GM03348 (cell line): ENCODE results near the gene ARHGEF5.
"Not testable (repeated sequence)": the region's sequence is repeated elsewhere in the genome, so short reads cannot be mapped to it uniquely, and the experiment has no call there.

Source experiments
- DNase-seq: peaks from one replicate; pipeline ENCODE4 v3.0.0; 2012; ENCODE audit warnings: low spot score

ARHGEF5 gene

DNA sequence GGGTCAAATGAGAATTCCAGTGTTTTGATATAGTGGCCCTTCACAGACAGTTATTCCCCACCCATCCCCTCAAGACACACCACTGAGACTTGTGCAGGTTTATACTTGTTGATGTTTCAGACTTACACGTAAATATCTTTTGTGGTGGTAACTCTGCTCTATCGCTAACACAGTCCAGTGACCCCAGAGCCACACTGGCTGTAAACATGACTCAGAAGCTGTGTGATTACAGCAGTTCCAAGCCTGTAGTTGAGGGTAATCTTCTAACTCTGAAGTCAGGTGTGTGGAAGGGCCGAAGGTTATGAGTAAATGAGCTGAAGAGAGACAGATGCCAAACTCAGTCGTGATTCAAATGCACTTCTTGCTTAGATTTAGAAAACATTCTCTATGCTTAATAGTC lies 28.9 kb downstream of the ARHGEF5 start:
- no peak for DNase-seq

DNA sequence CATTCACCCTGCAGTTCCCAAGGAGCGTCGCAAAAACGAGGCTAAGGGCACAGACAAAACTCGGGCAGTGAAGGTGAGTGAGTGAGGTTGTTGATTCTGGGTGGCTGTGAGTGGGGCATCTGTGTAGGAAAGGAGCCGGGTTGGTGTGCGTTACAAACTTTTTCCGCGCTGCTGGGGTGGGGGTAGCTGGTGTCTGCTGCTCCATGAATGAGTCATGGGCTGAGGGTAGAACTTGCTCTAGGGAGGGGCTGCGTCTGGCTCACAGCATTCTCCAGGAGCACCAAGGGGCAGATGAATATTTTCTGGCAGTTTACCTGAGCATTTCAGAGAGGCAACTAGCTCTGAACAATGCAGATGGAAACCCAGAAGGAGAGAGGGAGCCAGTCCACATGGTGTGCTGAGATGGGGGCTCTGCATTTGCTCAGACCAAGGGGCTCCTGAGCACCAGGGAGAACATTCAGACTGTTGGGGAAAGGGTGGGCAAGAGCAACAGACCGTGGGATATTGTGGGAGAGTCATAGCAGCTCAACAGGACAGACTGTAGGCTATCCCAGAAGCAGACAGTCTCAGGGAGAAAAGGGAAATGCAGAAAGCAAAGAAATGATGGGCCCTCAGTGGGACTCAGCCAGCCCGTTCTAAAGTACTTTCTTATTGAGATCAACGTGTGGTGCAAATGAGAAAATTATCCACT lies 29.5 kb downstream of the ARHGEF5 start:
- peak; percentile 52 for DNase-seq

DNA sequence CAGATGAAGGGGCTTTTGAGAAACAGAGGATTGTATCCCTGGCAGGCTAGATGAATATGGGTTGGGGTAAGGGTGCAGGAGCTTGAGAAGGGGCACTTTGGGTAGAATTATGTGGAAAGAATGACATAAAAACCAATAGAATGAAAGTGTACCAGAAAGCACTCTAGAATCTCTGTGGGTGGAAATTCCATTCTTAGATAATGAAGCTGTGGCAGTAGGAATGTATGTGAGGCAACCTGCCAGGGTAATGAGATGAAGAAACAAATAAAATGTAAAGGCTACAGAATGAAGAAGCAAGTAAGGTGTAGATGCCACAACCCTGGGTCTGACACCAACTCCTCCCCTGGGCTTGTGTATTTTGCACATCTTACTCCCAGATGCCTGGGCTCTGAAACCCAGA lies 31.5 kb downstream of the ARHGEF5 start:
- peak; percentile 63 for DNase-seq

DNA sequence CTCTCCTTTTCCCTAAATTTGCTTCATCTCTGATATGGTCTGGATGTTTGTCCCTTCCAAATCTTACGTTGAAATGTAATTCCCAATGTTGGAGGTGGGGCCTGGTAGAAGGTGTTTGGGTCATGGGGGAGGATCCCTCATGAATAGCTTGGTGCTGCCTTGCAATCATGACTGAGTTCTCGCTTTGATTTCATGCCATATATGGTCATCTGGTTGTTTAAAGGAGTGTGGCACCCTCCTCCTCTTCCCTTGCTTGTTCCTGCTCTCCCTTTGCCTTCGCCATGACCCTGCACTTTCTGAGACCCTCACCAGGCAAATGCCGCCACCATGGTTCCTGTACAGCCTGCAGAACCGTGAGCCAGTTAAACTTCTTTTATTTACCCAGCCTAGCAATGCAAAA lies 33.7 kb downstream of the ARHGEF5 start:
- DNase-seq: no peak

DNA sequence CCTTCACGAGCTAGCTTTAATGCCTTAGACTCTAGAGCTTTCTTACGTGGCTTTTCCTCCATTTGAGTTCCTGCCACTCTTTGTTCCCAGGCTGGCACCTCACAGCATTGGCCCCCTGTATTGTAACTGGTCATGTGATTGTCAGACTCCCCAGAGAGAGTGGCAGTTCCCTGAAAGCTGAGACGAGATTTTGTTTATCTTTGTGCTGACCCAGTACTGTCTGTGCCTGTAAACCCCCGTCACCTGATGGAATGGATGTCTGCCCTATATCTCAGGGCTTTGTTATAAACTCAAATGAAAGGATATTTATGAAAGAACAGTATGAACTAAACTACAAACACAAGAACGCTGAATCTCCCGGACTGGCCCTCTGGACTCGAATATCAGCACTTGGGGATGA lies 35.3 kb downstream of the ARHGEF5 start:
- no peak for DNase-seq

DNA sequence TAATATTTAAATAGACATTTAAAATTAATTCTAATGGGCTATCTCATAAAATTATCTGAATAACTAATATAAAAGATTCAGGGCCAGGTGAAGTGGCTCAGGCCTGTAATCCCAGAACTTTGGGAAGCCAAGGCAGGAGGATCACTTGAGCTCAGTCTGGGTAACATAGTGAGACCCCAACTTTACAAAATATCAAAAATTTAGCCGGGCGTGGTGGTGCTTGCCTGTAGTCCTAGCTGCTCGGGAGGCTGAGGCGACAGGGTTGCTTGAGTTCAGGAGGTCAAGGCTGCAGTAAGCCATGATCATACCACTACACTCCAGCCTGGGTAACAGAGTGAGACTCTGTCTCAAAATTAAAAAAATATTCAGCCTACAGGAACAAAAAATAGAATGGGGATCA lies 35.8 kb downstream of the ARHGEF5 start:
- DNase-seq: no peak

DNA sequence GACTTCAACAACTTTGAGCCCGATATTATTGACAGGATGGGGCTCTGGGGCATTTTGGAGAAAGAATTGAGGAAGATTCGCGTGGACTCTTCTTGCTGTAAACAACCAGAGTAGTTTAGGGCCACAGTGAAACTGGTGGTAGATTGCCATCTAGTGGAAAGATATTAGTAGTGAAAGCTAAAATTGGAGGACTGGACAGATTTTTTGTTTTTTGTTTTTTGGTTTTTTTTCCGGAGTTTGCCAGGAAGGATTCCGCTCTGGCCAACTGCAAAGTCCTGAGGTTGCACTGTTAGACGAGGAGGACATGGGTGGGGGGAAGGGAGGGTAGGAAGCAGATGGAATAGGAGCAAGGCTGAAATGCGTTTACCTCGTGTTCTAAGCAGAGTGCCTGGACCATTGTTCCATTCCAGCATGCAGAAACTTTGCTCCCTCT lies 36.6 kb downstream of the ARHGEF5 start:
- peak; percentile 83 for DNase-seq

DNA sequence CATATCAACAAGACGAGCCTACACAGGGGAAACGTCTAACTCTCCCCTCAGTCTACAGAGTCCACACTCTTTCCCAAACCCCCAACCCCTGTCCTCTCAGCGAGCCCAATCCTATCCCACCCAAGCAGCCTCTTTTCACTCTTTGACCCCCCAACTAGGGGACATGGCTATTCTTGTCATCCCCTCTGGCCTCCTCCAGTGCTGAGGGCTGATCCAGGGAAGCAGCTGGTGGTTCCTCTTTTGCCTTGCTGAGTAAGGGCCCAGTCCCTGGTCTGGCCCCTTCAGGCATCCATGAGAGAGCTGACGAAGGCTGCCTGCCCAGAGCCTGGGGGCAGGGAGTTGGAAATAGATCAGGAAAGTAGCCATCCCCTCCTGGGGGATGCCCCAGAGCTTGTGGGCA lies 41.9 kb downstream of the ARHGEF5 start:
- no peak for DNase-seq

DNA sequence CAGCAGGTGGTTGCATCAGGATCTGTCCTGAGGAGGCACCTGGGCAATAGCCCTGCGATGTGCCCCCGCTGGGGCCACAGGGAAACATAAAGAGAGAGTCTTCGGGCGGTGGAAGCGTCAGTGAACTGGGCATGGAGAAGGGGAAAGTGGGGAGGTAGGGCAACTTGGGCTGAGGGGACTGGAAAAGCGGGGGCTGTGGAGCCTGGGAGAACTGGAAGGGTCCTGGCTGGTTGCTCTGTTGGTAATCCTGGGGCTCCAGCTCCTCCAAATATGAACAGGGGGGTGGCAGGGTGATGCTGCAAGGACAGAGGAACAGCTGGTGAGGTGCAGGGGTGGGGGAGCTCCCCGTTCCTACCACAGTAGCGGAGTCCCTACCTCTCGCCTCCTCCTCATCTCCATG lies 43.1 kb downstream of the ARHGEF5 start:
- no peak for DNase-seq

DNA sequence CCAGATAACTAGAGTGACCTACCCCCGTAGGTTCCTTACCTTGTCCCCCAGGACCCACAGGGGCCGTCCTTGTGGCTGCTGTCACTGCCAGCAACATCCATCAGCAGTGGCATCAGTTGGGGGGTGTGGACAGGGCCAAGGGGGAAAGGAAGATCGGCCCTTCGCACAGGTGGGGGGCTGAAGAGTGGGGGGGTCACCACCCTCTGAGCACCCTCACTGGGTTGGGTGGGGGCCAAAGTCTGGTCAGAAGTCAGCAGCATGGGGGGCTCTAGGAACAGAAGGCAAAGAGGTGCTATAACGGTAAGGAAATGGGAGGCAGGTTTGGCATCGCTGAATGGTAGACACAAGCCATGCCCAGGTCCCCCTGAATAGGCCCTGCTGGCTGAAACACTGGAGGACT lies 43.7 kb downstream of the ARHGEF5 start:
- DNase-seq: no peak

DNA sequence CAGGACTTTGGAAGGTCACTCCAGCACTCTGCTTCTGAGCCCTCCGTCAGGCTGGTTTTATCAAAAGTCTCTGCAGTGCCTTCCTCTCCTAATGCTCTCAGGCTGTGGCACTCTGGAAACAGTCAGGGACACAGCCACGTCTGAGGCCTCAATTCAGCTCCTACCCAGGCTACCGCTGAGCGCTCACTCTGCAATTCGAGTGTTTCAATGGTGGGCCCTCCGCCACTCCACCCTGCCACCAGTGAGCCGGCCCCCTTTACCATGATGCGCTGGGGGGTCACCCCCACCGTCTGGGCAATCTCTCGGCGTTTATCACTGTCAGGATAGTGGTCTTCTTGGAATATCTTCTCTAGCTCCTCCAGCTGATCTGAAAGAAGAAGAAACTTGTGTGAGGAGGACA lies 44.7 kb downstream of the ARHGEF5 start:
- DNase-seq: no peak

DNA sequence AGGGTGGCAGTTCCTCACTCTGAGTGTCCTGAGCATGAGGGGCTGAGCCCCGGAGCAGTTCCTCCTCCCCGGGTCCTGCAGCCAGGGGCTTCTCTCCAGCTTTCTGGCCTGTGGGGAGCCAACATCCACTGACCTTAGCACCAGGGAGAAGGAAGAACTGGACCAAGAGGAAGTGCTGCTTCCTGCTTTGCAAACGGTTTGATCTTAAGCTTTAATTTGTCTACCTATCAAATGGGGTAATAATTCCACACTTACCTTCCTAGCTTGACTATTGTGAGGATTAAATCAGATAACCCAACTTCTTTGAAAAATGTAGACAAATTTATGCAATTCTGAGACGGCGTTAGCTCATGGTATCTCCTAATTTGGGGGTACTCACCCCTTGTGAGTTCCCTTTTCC lies 46.3 kb downstream of the ARHGEF5 start:
- no peak for DNase-seq

DNA sequence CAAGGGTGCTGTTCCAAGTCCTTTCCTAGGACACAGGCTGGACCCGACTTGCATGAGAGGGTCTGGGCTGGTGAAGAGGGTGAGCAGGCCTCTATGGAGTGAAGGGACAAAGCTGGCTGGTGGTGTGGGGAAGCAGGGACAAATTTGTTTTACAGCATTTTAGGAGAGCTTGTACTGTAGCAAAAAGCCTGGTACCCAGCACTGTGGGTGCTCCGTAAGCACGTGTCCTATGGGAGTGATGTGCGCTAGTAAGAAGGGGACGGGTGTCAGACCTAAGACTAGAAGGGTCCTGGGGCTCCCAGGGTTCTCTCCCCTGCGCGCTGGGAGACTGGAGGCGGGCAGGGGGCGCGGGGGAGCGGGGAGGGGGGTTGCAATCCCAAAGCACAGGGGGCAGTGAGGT lies 47.9 kb downstream of the ARHGEF5 start:
- DNase-seq: no peak

DNA sequence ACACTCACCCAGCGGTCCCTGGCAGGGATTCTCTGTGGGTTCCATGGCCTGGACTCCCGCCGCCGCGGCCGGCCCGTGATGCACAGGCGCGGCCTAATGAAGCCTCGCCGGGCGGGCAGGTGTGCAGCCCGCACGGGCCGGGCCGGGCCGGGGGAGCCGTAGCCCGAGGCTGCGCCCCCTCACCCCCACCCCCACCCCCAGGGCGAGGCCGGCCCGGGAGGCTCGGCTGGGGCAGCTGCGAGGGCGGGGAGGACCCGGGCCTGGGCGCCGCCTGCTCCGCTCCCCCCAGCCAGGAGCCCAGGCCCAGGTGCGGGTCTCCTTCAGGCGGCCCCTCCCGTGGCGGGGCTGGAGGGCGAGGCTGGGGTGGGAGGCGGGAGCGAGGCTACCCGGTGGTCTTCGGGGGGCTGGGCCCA lies 48.5 kb downstream of the ARHGEF5 start, which contains the start of gene NOBOX:
NOBOX (minus strand) TSS at position 45 of the 413 bp plus-strand sequence.
- no peak for DNase-seq

DNA sequence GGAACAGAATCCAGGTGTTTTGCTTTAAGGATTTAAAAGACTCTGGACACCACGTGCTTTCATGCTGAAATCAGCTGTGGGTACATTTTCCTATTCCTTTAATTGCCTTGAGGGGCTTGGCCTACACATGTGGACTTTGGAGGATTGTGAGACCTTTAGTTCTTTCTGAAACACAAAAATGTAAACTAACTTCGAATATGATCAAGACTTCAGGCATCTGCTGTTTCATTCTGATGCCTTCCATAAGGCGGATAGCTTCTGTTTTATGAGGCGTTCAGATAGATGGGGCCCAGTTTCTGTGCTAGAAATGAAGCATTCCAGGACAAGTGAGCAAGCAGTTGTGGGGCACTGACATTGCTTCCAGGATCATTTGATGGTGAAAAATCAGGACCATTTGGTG lies 49.7 kb downstream of the ARHGEF5 start:
- DNase-seq: no peak

DNA sequence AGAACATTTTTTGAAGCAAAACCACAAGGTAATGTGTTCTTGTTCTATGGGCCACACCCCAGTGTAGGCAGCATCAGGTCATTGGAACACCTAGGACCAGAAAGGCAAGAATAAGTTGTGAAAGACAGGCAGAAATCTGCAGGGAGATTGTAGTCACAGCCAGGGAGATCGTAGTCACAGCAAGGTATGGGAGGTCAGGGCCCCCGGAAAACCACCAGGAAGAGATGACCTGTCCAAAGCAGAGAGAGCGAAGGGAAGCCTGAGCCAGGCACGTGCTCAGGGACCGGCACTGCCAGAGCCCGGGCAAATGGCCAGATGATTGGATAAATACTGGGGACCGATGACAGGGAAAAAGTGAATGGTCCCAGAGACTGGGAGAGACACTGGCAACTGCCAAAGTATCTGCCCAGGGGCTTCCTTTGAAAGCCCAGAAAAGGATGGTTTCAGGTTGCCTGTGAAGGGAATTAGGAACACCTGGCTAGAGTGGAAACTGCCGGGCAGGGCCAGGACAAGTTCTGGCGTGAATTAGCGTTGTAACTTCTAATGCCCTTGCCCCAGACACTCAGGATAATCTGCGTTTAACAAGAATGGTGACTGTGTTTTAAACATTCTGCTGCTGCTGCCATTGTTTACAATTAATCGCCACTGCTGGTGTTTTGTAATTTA lies 52.2 kb downstream of the ARHGEF5 start:
- no peak for DNase-seq

DNA sequence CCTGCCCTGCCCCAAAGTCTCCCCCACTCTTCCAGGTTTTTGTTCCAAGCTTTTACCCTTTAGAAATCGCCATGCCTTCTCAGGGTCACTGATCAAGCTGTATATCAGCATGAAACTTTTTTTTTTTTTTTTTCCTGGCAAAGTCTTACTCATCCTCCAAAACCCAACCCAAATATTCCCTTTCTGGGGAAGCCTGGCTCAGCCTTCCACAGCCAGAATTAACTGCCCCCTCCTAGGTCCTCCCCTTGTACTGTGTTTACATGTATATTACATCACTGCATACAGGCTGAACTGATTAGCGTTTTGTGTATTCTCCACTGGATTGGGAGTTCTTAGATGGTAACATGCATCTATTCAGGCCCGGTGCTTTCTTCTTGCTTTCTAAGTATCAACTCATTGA lies 52.9 kb downstream of the ARHGEF5 start:
- DNase-seq: no peak

DNA sequence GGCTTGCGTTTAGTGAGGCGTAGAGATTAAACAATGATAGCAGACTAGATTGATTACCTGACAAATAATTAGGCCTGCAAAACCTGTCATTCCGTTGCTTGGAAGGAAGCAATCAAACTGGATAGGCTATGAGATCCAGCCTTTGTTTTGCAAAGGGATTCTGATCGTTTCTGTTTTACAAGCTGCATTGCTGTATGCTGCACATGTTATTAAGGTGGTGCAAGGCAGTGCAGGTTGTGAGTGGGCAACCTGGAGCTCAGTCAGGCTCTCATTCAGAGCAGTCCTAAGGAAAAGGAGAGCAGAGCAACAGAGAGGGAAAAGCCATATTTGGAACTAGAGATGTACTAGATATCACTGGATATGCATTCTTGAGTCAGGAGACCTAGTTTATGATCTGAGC lies 55.2 kb downstream of the ARHGEF5 start:
- no peak for DNase-seq

DNA sequence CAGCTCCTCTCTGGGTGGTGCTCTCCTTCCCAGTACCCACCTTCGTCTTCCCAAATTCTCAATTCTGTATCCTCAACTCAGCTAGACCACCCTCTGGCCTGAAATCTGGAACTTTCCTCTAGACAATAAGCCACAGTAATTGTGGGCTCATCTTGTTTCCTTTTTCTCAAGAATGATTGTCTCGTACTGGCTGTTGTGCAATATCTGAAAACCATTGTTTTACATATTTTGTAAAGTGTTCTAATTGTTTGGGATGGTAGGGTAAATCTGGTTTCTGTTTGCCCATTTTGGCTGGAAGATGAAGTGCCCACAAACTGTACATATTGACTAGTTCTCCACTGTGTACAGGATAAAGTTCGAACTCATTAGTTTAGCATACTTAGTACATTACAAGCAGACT lies 59.6 kb downstream of the ARHGEF5 start:
- no peak for DNase-seq

DNA sequence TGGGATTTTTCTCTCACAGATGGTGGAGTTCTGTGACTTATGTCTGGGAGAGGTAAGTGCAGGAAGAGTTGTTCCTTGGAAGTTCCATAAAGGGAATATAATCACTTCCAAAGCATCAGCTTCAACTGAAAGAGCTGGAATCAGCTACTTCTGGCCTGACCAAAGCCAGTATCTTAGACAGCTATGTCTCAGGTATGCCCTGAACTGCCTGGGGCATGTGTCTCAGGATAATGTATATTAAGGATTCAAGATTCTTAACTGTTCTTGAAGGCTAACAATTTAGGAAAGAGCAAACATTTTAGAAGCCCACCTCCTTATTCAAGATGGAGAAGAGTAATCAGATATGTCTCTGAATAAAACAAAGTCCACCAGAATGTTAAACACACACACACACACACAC lies 60.7 kb downstream of the ARHGEF5 start:
- DNase-seq: no peak

DNA sequence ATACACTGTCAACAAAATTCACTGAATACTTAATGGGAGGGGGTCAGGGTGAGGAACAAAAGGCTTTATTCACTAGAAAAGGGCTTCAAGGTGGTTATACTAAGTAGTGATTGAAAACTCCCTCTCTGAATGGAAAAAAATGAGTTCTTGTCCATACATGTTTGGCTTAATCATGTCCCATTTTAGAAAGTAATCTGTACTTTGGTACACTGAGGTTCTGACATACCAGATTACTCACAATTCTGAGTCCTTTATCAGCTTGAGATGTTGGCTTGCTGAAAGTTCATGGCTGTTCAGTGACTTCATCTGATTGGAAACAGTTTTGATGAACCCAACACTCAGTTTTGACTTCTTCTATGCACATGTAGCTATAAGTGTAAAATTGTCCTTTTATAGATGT lies 61.1 kb downstream of the ARHGEF5 start:
- no peak for DNase-seq

DNA sequence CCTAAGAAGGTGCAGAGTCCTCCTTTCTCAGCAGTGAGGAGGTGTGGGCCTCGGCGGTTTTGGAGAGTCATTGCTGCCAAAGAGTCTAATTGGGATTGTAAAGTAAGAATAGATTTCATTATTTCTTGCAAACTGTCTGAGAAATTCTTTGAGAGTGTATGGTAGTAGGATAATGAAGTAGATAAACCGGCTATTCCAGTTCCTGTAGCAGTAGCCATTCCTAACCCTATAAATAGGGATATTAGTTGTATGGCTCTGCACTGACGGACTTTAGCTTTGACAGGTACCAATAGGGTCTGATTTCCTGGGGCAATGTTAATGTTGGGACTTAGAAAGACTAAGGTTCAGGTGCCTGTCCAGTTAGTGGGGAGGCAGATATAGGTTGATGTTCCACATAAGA lies 63.7 kb downstream of the ARHGEF5 start:
- not testable (repeated sequence) for DNase-seq

DNA sequence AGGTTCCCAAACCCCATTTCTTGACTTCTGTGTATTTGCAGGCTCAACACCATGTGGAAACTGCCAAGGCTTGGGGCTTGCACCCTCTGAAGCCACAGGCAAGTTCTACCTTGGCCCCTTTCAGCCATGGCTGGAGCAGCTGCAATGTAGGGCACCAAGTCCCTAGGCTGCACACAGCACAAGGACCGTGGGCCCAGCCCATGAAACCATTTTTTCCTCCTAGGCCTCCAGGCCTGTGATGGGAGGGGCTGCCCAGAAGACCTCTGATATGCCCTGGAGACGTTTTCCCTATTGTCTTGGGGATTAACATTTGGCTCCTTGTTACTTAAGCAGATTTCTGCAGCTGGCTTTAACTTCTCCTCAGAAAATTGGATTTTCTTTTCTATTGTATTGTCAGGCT lies 72.3 kb downstream of the ARHGEF5 start:
- not testable (repeated sequence) for DNase-seq

DNA sequence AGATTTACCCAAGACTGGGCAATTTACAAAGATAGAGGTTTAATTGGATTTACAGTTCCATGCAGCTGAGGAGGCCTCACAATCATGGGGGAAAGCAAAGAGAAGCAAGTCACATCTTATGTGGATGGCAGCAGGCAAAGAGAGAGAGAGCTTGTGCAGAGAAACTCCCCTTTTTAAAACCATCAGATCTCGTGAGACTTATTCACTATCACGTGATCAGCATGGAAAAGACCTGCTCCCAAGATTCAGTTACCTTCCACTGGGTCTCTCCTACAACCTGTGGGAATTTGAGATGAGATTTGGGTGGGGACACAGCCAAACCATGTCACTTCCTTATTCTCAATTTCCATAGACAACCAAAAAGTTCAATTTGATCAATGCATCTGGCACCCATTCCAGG lies 73.2 kb downstream of the ARHGEF5 start:
- no peak for DNase-seq
